ENCODE measurements around the gene ATL1.
"Not testable (repeated sequence)": the region's sequence is repeated elsewhere in the genome, so short reads cannot be mapped to it uniquely, and the experiment has no call there.

The ATL1 gene

DNA sequence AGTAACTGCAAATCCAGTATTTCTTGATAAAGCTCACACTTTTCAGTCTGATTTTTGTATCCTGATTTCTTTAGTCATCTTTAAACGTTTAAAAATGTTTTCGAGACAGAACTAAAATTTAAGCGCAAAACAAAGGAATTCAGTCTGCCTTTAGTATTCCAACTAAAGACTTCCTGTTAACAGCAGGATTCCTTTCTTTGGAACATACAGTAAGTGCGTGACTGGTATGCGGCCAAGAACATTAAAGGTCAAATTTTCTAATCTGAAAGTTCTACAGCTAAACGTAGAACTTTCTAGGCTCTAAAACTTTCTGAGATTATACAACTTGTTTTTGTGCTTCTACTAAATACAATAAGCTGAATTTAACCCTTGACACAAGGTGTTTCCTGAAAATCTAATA lies 98.3 kb downstream of the ATL1 start:
- TF ChIP-seq, protein P1, sequence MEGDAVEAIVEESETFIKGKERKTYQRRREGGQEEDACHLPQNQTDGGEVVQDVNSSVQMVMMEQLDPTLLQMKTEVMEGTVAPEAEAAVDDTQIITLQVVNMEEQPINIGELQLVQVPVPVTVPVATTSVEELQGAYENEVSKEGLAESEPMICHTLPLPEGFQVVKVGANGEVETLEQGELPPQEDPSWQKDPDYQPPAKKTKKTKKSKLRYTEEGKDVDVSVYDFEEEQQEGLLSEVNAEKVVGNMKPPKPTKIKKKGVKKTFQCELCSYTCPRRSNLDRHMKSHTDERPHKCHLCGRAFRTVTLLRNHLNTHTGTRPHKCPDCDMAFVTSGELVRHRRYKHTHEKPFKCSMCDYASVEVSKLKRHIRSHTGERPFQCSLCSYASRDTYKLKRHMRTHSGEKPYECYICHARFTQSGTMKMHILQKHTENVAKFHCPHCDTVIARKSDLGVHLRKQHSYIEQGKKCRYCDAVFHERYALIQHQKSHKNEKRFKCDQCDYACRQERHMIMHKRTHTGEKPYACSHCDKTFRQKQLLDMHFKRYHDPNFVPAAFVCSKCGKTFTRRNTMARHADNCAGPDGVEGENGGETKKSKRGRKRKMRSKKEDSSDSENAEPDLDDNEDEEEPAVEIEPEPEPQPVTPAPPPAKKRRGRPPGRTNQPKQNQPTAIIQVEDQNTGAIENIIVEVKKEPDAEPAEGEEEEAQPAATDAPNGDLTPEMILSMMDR (IDR thresholded peaks at IDR 0.05; ENCODE audit: low read depth, low read length) = no peak
- peak; percentile 68 to 86 for DNase-seq (ENCODE audit: low read depth in 2 of 2)
- H3K4me3 ChIP-seq (replicated peaks in 1 of 2; ENCODE audit: low read depth in 2 of 2, low read length in 2 of 2) = no peak overlapping the region

DNA sequence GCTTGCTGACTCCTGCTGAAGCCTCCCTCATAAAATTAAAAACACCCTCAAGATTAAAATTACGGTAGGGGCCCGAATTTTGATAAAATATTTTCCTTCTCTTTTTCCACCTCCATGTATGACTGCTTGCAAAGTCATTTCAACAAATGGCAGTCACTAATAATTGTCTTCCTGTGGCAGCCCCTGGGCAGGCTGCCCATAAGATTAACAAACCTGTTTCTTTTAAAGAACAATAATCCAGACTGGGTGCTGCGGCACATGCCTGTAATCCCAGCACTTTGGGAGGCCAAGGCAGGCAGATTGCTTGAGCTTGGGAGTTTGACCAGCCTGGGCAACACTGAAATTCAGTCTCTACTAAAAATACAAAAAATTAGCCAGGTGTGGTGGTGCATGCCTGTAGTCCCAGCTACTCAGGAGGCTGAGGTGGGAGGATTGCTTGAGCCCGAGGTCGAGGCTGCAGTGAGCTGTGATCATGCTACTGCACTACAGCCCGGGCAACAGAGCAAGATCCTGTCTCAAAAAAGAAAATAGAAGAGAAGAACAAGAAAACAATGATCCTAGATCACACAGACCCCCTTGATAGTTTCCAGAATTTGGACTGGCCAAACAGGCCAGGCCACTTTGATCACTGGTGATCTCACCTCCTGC lies 99.5 kb downstream of the ATL1 start:
- TF ChIP-seq, protein P1 (IDR thresholded peaks at IDR 0.05; ENCODE audit: low read depth, low read length) = no peak
- DNase-seq (ENCODE audit: low read depth in 2 of 2) = peak in 1 of 2 donors; percentile 19
- H3K4me3 ChIP-seq (replicated peaks in 1 of 2; ENCODE audit: low read depth in 2 of 2, low read length in 2 of 2) = no peak overlapping the region

DNA sequence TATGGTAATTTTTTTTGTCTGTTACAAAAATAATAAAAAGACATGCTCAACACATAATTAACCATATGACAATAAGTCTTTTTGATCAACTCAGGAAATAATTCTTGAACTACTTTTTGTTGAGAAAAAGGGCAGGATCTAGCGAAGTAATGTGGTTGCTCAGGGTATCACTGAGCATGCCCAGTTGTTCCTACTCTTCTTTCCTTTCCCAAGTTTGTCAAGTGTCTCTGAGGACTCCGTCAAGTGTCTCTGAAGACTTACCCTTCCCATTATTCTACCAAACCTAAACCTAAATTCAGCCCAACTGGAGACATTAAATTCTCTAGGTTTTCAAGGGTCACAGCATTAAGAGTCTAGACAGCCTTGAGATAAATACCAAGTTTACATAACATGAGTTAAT lies 104.6 kb downstream of the ATL1 start:
- H3K4me3 ChIP-seq (replicated peaks in 1 of 2; ENCODE audit: low read depth in 2 of 2, low read length in 2 of 2) = not testable (repeated sequence)

DNA sequence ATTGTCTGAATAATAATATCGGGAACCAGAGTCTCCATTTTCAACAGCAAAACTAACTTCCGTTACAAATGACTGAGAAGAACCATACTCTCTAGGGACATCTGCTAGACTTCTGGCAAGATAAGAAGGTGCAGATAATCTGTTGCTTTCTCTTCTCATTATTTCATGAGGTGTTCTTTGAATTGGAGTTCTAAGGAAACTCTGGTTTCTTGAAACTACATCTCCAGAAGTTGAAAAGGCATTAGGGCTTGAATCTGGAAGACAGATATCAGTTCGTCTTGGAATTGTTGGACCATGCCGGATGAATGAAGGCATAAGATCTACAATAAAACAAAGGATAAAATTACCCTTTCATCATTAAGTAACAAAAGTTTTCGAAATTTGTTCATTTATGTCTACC lies 105.4 kb downstream of the ATL1 start:
- not testable (repeated sequence) for H3K4me3 ChIP-seq (replicated peaks in 1 of 2; ENCODE audit: low read depth in 2 of 2, low read length in 2 of 2)

More for the DNA sequence above, 104.6 kb downstream of the ATL1 start:
- DNase-seq (ENCODE audit: low read depth in 2 of 2) = not testable (repeated sequence)

DNA sequence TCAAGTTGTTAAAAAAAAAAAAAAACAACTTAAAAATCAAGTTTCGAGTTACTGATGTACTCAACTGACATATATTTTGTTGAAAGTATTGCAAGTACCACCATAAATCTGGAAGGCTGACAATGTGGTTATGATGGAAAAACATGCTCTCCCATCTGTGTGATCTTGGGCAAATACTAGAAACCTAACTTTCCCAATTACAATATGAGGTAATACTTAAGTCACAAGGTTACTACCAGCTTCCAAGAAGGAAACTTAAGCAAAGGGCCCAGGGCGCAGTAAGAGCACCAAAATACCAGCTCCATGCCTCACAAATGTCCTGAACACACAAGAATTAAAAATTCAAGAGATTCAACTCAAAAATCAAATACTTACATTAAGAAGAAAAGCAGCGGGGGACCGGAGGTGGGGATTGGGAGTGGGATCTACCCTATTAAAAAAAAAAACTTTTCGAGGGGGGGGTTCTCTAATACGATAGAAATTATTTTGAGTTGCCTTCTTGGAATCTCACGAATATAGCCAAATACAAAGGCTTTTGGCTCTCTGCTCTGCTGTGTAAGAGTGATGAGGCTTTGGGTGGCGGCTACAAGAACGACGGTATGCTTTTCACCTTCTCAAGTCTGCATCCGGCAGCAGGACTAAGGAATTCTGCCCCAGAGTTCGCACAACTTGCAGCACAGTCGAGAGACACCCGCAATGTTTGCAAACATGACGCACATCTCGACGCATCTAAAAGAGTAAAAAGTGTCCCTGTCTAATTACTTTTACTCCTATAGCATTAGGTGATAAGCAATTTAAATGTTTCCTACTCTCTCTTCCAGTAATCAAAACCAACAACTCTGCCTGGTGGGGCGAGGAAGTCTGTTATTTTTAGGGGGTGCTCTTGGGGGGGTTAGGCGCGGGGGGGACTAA lies 107.1 kb downstream of the ATL1 start:
- peak overlapping the region; percentile 73 to 79 for H3K4me3 ChIP-seq (replicated peaks in 1 of 2; ENCODE audit: low read depth in 2 of 2, low read length in 2 of 2)
- peak; percentile 75 to 77 for DNase-seq (ENCODE audit: low read depth in 2 of 2)
- TF ChIP-seq, protein P1 (IDR thresholded peaks at IDR 0.05; ENCODE audit: low read depth, low read length) = no peak

More for the DNA sequence above, 105.4 kb downstream of the ATL1 start:
- DNase-seq (ENCODE audit: low read depth in 2 of 2) = not testable (repeated sequence)

DNA sequence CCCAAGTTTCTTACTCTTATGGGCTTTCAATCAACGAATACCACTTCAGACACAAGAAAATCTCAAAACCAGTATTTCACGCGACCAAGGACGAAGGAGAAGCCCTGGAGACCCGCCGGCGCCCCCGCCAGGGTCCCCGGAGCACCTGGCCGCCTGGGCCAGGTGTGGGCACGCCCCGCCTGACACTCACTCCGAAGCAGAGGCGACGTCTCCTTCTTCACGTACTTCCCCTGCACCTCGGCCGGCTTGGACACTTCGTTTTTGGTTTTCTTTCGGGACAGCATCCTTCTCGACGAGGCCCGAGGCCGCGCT lies 107.7 kb downstream of the ATL1 start:
- H3K4me3 ChIP-seq (replicated peaks in 1 of 2; ENCODE audit: low read depth in 2 of 2, low read length in 2 of 2) = peak overlapping the region; percentile 73 to 79
- TF ChIP-seq, protein P1 (IDR thresholded peaks at IDR 0.05; ENCODE audit: low read depth, low read length) = no peak
- DNase-seq (ENCODE audit: low read depth in 2 of 2) = no peak

DNA sequence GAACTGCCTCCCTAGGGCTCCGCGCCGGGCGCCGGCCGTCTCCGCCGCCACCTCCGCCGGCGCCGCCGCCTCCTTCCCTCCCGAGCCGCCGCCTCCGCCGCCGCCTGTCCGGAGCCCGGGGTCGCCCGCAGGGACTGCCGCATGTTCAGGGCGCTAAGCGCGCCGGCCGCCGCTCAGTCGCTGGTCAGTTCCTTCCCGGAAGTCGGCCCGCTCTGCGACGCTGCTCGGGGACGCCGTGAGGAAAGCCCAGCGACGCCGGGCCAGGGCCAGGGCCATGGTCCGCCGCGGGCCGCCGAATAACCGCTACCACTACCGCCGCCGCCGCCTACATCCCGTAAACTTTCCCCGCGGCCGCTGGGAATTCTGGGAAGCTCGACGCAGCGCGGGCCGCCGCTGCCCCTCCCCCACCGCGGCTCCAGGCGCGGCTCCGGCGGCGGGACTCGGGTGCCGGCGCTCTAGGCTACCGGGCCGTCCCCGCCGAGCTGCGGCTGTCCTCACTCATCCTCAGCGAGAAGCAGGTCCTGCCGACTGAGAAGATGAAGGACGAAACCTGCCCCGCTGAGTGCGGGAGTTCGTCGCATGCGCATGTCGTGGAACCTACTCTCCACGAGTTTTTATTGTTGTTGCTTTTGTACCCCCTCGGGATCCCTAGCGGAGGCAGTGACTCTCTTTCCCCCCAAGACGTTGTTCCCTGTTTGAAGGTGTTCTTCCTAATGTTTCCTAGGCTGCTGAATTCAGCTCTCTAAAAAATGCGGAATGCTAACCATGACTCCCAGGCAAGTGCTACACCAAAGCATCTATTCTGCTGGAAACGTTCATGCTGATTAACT lies 108.3 kb downstream of the ATL1 start, which contains the start of gene SAV1:
Gene SAV1 (minus strand): TSS at position 311 of the 830 bp plus-strand sequence. CDS start 339 bp downstream, outside the sequence.
- peak within 1 kb of the TSS; percentile 73 to 79 for H3K4me3 ChIP-seq (replicated peaks in 1 of 2; ENCODE audit: low read depth in 2 of 2, low read length in 2 of 2)
- peak; percentile 83 to 86 for DNase-seq (ENCODE audit: low read depth in 2 of 2)
- TF ChIP-seq, protein P1 (IDR thresholded peaks at IDR 0.05; ENCODE audit: low read depth, low read length) = no peak

Data from cardiac fibroblast (primary cell).